BE2C (cell line): ENCODE results near the gene UNC45A.

ENCODE experiments used
- DNase-seq: peaks from one replicate; pipeline ENCODE4 v3.0.0-alpha.2; 2020
- H3K27me3 ChIP-seq: fragments of 250-450 bp; sonication (Bioruptor Pico); 2 replicates; pipeline ENCODE4 v1.5.1; 2020; ENCODE audit warnings: mild to moderate bottlenecking
- H3K36me3 ChIP-seq: fragments of 250-450 bp; sonication (Bioruptor Pico); 2 replicates; pipeline ENCODE4 v1.5.1; 2020; ENCODE audit warnings: mild to moderate bottlenecking
- H3K4me1 ChIP-seq: fragments of 250-450 bp; sonication (Bioruptor Pico); 2 replicates; pipeline ENCODE4 v1.5.1; 2020
- H3K4me3 ChIP-seq: 2 replicates; pipeline ENCODE4 v1.5.1; 2011; ENCODE audit warnings: low read depth, low read length
- H3K9me3 ChIP-seq: fragments of 250-450 bp; sonication (Bioruptor Pico); 2 replicates; pipeline ENCODE4 v1.5.1; 2020
- CTCF ChIP-seq: IDR thresholded peaks from 2 replicates; pipeline ENCODE4 v1.5.1; 2012; ENCODE audit warnings: mild to moderate bottlenecking, low read depth, low read length

The UNC45A gene

GRCh38 chr15:90911906-90912769, 22.9 kb upstream of the UNC45A start:
- Histone ChIP-seq H3K4me3 (no peak overlapping the region), H3K36me3 (peaks cover 34% of the 10 kb centered on the region), H3K4me1 (no peaks in the 10 kb centered on the region), H3K9me3 (no peaks in the 10 kb centered on the region), H3K27me3 (no peaks in the 10 kb centered on the region)
- no peak for DNase-seq
- TF ChIP-seq CTCF, result no peak

- H3K27me3 ChIP-seq, result no peaks in the 10 kb centered on the region
Measured at GRCh38 chr15:90912770-90913075, 22.4 kb upstream of the UNC45A start.

GRCh38 chr15:90913398-90913944, 21.6 kb upstream of the UNC45A start:
- no peak overlapping the region for H3K4me3 ChIP-seq
- no peak for TF ChIP-seq CTCF
- no peak for DNase-seq
- no peaks in the 10 kb centered on the region for H3K4me1 ChIP-seq
- no peaks in the 10 kb centered on the region for H3K9me3 ChIP-seq
- H3K36me3 ChIP-seq, result peaks cover 28% of the 10 kb centered on the region
- no peaks in the 10 kb centered on the region for H3K27me3 ChIP-seq

More at GRCh38 chr15:90912770-90913075, 22.4 kb upstream of the UNC45A start:
- DNase-seq, result no peak
- Histone ChIP-seq H3K36me3 (peaks cover 28% of the 10 kb centered on the region), H3K9me3 (no peaks in the 10 kb centered on the region), H3K4me1 (no peaks in the 10 kb centered on the region), H3K4me3 (no peak overlapping the region)
- TF ChIP-seq CTCF, result no peak

GRCh38 chr15:90914305-90915080, 20.6 kb upstream of the UNC45A start:
- Histone ChIP-seq H3K9me3 (no peaks in the 10 kb centered on the region), H3K36me3 (peaks cover 24% of the 10 kb centered on the region), H3K27me3 (no peaks in the 10 kb centered on the region), H3K4me3 (no peak overlapping the region), H3K4me1 (no peaks in the 10 kb centered on the region)
- DNase-seq, result no peak
- no peak for TF ChIP-seq CTCF

- TF ChIP-seq CTCF, result no peak
- Histone ChIP-seq H3K9me3 (no peaks in the 10 kb centered on the region), H3K36me3 (peaks cover 18% of the 10 kb centered on the region), H3K4me1 (no peaks in the 10 kb centered on the region), H3K27me3 (no peaks in the 10 kb centered on the region), H3K4me3 (no peak overlapping the region)
- DNase-seq, result no peak
Measured at GRCh38 chr15:90915216-90915807, 19.8 kb upstream of the UNC45A start.
